ENCODE data around the gene NAA38.

DNA sequence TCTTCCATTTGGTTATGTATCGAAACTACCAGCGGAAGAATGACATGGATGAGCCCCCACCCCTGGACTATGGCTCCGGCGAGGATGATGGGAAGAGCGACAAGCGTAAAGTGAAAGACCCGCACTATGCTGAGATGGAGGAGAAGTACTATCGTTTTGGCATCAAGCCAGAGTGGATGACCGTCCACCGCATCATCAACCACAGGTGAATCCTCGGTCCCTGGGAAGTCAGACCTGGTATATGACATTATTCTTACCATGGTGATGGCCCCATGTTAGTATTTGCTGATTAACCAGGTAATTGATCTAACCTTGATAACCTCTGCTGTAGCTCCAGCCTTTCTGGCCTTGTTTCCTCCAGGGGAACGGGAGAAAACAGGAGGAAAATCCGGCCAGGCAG, 39.7 kb upstream of the NAA38 start:
- TF ChIP-seq, protein P1, sequence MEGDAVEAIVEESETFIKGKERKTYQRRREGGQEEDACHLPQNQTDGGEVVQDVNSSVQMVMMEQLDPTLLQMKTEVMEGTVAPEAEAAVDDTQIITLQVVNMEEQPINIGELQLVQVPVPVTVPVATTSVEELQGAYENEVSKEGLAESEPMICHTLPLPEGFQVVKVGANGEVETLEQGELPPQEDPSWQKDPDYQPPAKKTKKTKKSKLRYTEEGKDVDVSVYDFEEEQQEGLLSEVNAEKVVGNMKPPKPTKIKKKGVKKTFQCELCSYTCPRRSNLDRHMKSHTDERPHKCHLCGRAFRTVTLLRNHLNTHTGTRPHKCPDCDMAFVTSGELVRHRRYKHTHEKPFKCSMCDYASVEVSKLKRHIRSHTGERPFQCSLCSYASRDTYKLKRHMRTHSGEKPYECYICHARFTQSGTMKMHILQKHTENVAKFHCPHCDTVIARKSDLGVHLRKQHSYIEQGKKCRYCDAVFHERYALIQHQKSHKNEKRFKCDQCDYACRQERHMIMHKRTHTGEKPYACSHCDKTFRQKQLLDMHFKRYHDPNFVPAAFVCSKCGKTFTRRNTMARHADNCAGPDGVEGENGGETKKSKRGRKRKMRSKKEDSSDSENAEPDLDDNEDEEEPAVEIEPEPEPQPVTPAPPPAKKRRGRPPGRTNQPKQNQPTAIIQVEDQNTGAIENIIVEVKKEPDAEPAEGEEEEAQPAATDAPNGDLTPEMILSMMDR (conservative IDR thresholded peaks at IDR 0.05 in 1 of 2, IDR thresholded peaks at IDR 0.05 in 1 of 2; ENCODE audit: extremely low read depth in 1 of 2, insufficient read depth in 1 of 2, low read depth in 1 of 2, low read length in 2 of 2): no peak
- TF ChIP-seq EZH2 (IDR thresholded peaks at IDR 0.05; ENCODE audit: borderline replicate concordance, low read length): no peak
